ENCODE data around the gene HOXC6. TPM values are rescaled to one million over a fixed set of nuclear protein-coding genes. Genes with fewer than 3 reads are reported as not detected.
A peak's percentile ranks its signal among the peaks of the same experiment; 100 is the strongest.

Gene HOXC6
- total and polyA plus RNA-seq, 2 of the 8 experiments (the other 6 are each of a cell fraction or from before 2014, with no cell fraction given): not detected

GRCh38 chr12:54047160-54047963 is 19.1 kb downstream of the HOXC6 start (continued):
- TF ChIP-seq, protein P1, sequence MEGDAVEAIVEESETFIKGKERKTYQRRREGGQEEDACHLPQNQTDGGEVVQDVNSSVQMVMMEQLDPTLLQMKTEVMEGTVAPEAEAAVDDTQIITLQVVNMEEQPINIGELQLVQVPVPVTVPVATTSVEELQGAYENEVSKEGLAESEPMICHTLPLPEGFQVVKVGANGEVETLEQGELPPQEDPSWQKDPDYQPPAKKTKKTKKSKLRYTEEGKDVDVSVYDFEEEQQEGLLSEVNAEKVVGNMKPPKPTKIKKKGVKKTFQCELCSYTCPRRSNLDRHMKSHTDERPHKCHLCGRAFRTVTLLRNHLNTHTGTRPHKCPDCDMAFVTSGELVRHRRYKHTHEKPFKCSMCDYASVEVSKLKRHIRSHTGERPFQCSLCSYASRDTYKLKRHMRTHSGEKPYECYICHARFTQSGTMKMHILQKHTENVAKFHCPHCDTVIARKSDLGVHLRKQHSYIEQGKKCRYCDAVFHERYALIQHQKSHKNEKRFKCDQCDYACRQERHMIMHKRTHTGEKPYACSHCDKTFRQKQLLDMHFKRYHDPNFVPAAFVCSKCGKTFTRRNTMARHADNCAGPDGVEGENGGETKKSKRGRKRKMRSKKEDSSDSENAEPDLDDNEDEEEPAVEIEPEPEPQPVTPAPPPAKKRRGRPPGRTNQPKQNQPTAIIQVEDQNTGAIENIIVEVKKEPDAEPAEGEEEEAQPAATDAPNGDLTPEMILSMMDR (IDR thresholded peaks at IDR 0.05; ENCODE audit: control extremely low read depth in 1 of 3, insufficient read depth in 1 of 3, low read depth in 1 of 3, low read length in 3 of 3): no peak
- TF ChIP-seq BRCA1 (IDR thresholded peaks at IDR 0.05; ENCODE audit: low read depth, low read length) (no peak), KDM5A (IDR thresholded peaks at IDR 0.05; ENCODE audit: low read length) (no peak), EZH2 (IDR thresholded peaks at IDR 0.05; ENCODE audit: low read depth, low read length, severe bottlenecking) (peak; percentile 100), ASH2L (IDR thresholded peaks at IDR 0.05; ENCODE audit: low read length) (peak; percentile 30), RFX5 (IDR thresholded peaks at IDR 0.05; ENCODE audit: borderline replicate concordance, low read depth, low read length) (no peak), FOSL1 (IDR thresholded peaks at IDR 0.05; ENCODE audit: insufficient read depth, low read depth, low read length) (no peak), POLR2AphosphoS5 (IDR thresholded peaks at IDR 0.05; ENCODE audit: low read depth, low read length) (no peak), POU5F1 (IDR thresholded peaks at IDR 0.05; ENCODE audit: low read depth, low read length) (no peak), SIX5 (IDR thresholded peaks at IDR 0.05; ENCODE audit: low read depth, low read length) (no peak), GTF2F1 (IDR thresholded peaks at IDR 0.05; ENCODE audit: borderline replicate concordance, low read depth, low read length) (no peak), TAF7 (optimal IDR thresholded peaks at IDR 0.05; ENCODE audit: borderline replicate concordance, low read depth, low read length) (no peak), RAD21 (IDR thresholded peaks at IDR 0.05 in 1 of 2, conservative IDR thresholded peaks at IDR 0.05 in 1 of 2; ENCODE audit: low read depth in 2 of 2, low read length in 2 of 2) (no peak), NRF1 (IDR thresholded peaks at IDR 0.05; ENCODE audit: low read depth, low read length) (no peak), KDM1A (IDR thresholded peaks at IDR 0.05; ENCODE audit: borderline replicate concordance, low read length) (no peak), TEAD4 (IDR thresholded peaks at IDR 0.05; ENCODE audit: low read depth, low read length) (no peak), SRF (IDR thresholded peaks at IDR 0.05; ENCODE audit: low read depth, low read length) (no peak), SP4 (IDR thresholded peaks at IDR 0.05; ENCODE audit: low read length) (no peak), EGR1 (IDR thresholded peaks at IDR 0.05; ENCODE audit: borderline replicate concordance, low read depth, low read length) (no peak)
- TF ChIP-seq, protein P2, sequence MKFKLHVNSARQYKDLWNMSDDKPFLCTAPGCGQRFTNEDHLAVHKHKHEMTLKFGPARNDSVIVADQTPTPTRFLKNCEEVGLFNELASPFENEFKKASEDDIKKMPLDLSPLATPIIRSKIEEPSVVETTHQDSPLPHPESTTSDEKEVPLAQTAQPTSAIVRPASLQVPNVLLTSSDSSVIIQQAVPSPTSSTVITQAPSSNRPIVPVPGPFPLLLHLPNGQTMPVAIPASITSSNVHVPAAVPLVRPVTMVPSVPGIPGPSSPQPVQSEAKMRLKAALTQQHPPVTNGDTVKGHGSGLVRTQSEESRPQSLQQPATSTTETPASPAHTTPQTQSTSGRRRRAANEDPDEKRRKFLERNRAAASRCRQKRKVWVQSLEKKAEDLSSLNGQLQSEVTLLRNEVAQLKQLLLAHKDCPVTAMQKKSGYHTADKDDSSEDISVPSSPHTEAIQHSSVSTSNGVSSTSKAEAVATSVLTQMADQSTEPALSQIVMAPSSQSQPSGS (IDR thresholded peaks at IDR 0.05; ENCODE audit: low read length): no peak

All from H1 (cell line).